Measurements from ENCODE around the gene PAX5.

PAX5 gene

DNA sequence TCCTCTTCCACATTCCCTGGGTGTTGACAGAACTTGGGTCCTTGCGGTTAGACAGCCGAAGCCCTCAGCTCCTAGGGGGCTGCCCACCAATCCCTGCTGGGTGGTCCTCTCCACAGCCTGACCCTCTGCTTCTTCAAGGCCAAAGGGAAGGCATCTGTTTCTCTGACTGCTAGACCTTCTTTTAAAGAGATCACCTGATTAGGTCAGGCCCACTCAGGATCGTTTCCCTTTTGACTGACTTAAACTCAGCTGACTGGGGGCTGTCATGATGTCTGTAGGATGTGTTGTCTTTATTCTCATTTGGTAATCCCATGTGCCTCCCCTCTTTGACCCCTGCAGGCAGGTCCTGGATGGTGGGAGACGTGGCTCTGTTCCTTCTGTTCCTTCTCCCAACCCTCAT lies 207.5 kb downstream of the PAX5 start:
- no peak for TF ChIP-seq NFIC (IDR thresholded peaks at IDR 0.05)
- no peak for TF ChIP-seq EP300 (IDR thresholded peaks at IDR 0.05; ENCODE audit: borderline replicate concordance)
- TF ChIP-seq, protein P1, sequence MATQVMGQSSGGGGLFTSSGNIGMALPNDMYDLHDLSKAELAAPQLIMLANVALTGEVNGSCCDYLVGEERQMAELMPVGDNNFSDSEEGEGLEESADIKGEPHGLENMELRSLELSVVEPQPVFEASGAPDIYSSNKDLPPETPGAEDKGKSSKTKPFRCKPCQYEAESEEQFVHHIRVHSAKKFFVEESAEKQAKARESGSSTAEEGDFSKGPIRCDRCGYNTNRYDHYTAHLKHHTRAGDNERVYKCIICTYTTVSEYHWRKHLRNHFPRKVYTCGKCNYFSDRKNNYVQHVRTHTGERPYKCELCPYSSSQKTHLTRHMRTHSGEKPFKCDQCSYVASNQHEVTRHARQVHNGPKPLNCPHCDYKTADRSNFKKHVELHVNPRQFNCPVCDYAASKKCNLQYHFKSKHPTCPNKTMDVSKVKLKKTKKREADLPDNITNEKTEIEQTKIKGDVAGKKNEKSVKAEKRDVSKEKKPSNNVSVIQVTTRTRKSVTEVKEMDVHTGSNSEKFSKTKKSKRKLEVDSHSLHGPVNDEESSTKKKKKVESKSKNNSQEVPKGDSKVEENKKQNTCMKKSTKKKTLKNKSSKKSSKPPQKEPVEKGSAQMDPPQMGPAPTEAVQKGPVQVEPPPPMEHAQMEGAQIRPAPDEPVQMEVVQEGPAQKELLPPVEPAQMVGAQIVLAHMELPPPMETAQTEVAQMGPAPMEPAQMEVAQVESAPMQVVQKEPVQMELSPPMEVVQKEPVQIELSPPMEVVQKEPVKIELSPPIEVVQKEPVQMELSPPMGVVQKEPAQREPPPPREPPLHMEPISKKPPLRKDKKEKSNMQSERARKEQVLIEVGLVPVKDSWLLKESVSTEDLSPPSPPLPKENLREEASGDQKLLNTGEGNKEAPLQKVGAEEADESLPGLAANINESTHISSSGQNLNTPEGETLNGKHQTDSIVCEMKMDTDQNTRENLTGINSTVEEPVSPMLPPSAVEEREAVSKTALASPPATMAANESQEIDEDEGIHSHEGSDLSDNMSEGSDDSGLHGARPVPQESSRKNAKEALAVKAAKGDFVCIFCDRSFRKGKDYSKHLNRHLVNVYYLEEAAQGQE (IDR thresholded peaks at IDR 0.05; ENCODE audit: low read depth): no peak
- TF ChIP-seq TEAD4 (IDR thresholded peaks at IDR 0.05): no peak
- no peak for TF ChIP-seq CREB1 (IDR thresholded peaks at IDR 0.05; ENCODE audit: low read depth)
- TF ChIP-seq ZBTB7A (IDR thresholded peaks at IDR 0.05; ENCODE audit: low read depth): no peak
- no peak for TF ChIP-seq RAD21 (IDR thresholded peaks at IDR 0.05; ENCODE audit: low read depth)
- no peak for TF ChIP-seq YY1 (IDR thresholded peaks at IDR 0.05; ENCODE audit: low read depth)
- TF ChIP-seq EGR1 (IDR thresholded peaks at IDR 0.05): no peak
- TF ChIP-seq, protein P2, sequence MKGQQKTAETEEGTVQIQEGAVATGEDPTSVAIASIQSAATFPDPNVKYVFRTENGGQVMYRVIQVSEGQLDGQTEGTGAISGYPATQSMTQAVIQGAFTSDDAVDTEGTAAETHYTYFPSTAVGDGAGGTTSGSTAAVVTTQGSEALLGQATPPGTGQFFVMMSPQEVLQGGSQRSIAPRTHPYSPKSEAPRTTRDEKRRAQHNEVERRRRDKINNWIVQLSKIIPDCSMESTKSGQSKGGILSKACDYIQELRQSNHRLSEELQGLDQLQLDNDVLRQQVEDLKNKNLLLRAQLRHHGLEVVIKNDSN (IDR thresholded peaks at IDR 0.05): no peak
- no peak for TF ChIP-seq TAF1 (IDR thresholded peaks at IDR 0.05; ENCODE audit: low read depth)
- no peak for TF ChIP-seq FOXM1 (IDR thresholded peaks at IDR 0.05; ENCODE audit: borderline replicate concordance, low read depth)
- no peak for TF ChIP-seq CEBPB (IDR thresholded peaks at IDR 0.05)
- TF ChIP-seq TCF12 (IDR thresholded peaks at IDR 0.05; ENCODE audit: low read depth): no peak
- TF ChIP-seq, protein P3, sequence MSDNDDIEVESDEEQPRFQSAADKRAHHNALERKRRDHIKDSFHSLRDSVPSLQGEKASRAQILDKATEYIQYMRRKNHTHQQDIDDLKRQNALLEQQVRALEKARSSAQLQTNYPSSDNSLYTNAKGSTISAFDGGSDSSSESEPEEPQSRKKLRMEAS (IDR thresholded peaks at IDR 0.05): no peak

DNA sequence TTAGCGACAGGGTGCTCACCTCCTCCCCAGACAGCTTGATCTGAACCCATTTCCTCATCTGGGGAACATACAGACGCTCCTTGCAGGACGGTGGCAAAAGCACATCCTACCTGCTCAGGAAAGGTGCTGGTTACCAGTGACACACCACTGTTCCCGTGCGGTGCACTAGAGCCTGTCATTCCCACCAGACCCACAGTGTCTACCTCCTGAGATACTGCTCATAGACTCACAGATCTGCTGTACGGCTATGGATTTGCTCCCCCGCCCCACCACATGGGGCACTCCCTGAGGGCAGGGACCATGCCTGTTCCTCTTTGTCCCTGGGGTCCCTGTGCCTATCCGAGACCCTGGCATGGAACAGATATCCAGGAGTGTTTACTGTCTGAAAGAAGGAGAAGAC lies 208.9 kb downstream of the PAX5 start:
- TF ChIP-seq ZBTB7A (IDR thresholded peaks at IDR 0.05; ENCODE audit: low read depth) (no peak), TEAD4 (IDR thresholded peaks at IDR 0.05) (no peak), EP300 (IDR thresholded peaks at IDR 0.05; ENCODE audit: borderline replicate concordance) (no peak), EGR1 (IDR thresholded peaks at IDR 0.05) (no peak), FOXM1 (IDR thresholded peaks at IDR 0.05; ENCODE audit: borderline replicate concordance, low read depth) (no peak), TCF12 (IDR thresholded peaks at IDR 0.05; ENCODE audit: low read depth) (no peak), CREB1 (IDR thresholded peaks at IDR 0.05; ENCODE audit: low read depth) (no peak), NFIC (IDR thresholded peaks at IDR 0.05) (no peak), TAF1 (IDR thresholded peaks at IDR 0.05; ENCODE audit: low read depth) (no peak), YY1 (IDR thresholded peaks at IDR 0.05; ENCODE audit: low read depth) (no peak), RAD21 (IDR thresholded peaks at IDR 0.05; ENCODE audit: low read depth) (no peak)
- TF ChIP-seq, protein P3 (IDR thresholded peaks at IDR 0.05): no peak
- TF ChIP-seq, protein P2 (IDR thresholded peaks at IDR 0.05): no peak
- TF ChIP-seq, protein P1 (IDR thresholded peaks at IDR 0.05; ENCODE audit: low read depth): no peak

DNA sequence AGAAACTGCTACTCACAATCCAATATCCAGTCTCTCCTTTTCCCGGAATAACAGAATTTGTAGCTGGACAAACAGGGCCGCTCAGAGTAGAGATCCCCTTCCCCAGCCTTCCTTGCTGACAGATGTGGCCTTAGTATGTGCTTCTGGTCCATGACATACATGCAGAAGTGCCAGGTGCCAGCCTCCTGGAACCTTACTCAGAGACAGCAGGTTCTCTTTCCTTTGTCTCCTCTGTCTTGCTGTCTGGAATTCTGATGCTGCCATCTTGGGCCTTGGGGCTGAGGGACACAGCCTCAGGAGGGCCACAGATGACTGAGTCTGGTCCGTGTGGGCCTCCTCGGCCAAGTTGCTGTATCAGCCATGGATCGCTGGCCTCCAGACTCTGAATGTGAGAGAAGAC lies 210.1 kb downstream of the PAX5 start:
- TF ChIP-seq CREB1 (IDR thresholded peaks at IDR 0.05; ENCODE audit: low read depth) (no peak), EP300 (IDR thresholded peaks at IDR 0.05; ENCODE audit: borderline replicate concordance) (no peak), TAF1 (IDR thresholded peaks at IDR 0.05; ENCODE audit: low read depth) (no peak), YY1 (IDR thresholded peaks at IDR 0.05; ENCODE audit: low read depth) (no peak), EGR1 (IDR thresholded peaks at IDR 0.05) (no peak), RAD21 (IDR thresholded peaks at IDR 0.05; ENCODE audit: low read depth) (no peak), ZBTB7A (IDR thresholded peaks at IDR 0.05; ENCODE audit: low read depth) (no peak), TCF12 (IDR thresholded peaks at IDR 0.05; ENCODE audit: low read depth) (no peak), FOXM1 (IDR thresholded peaks at IDR 0.05; ENCODE audit: borderline replicate concordance, low read depth) (no peak), TEAD4 (IDR thresholded peaks at IDR 0.05) (no peak), CEBPB (IDR thresholded peaks at IDR 0.05) (no peak), NFIC (IDR thresholded peaks at IDR 0.05) (no peak)
- TF ChIP-seq, protein P2 (IDR thresholded peaks at IDR 0.05): no peak
- TF ChIP-seq, protein P3 (IDR thresholded peaks at IDR 0.05): no peak
- TF ChIP-seq, protein P1 (IDR thresholded peaks at IDR 0.05; ENCODE audit: low read depth): no peak
